Chondrocyte (in vitro differentiated cells): ENCODE data around the gene DAND5. TPM values are rescaled to one million over a fixed set of nuclear protein-coding genes. Genes with fewer than 3 reads are reported as not detected.

ENCODE experiments used
- DNase-seq: peaks from one replicate; pipeline ENCODE4 v3.0.0; 2021; ENCODE audit warnings: mixed read lengths, low spot score
- H3K27ac Mint-ChIP-seq: one replicate; pipeline ENCODE4 v1.8.0; 2021; ENCODE audit warnings: mild to moderate bottlenecking, moderate library complexity, mixed read lengths; ENCODE audit not compliant: unreplicated experiment
- H3K27me3 Mint-ChIP-seq: 2 replicates; pipeline ENCODE4 v1.8.0; 2021; ENCODE audit warnings: low read depth, mixed read lengths
- H3K36me3 Mint-ChIP-seq: 2 replicates; pipeline ENCODE4 v1.8.0; 2021; ENCODE audit warnings: low read depth, mixed read lengths
- H3K4me1 Mint-ChIP-seq: 2 replicates; pipeline ENCODE4 v1.8.0; 2021; ENCODE audit warnings: low read depth, mild to moderate bottlenecking, mixed read lengths
- H3K4me3 Mint-ChIP-seq: one replicate; pipeline ENCODE4 v1.8.0; 2021; ENCODE audit warnings: mild to moderate bottlenecking, moderate library complexity, mixed read lengths; ENCODE audit not compliant: unreplicated experiment
- H3K9me3 Mint-ChIP-seq: 2 replicates; pipeline ENCODE4 v1.8.0; 2021; ENCODE audit warnings: low read depth, mixed read lengths
- CTCF ChIP-seq: fragments of 200-600 bp; sonication (generic); IDR thresholded peaks from 2 replicates; pipeline ENCODE4 v1.5.0; 2021; ENCODE audit warnings: antibody characterized with exemption, mild to moderate bottlenecking, moderate library complexity
- long read RNA-seq: library from polyadenylated mRNA; stranded (forward); transcript quantifications from one replicate; pipeline ENCODE4 v2.0.0, GENCODE V29; 2021
- total RNA-seq: library from RNA; stranded (reverse); gene quantifications from 3 replicates; pipeline ENCODE4 v1.2.1, GENCODE V29; 2021

DAND5 gene, protein sequence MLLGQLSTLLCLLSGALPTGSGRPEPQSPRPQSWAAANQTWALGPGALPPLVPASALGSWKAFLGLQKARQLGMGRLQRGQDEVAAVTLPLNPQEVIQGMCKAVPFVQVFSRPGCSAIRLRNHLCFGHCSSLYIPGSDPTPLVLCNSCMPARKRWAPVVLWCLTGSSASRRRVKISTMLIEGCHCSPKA
- total RNA-seq = 0.36 to 0.57 TPM (median 0.41 TPM) in 3 replicates
- long read RNA-seq, partial matches to known transcripts = 0 of 3 reads
- long read RNA-seq, other reads (novel, unspliced or antisense) = 2 of 3 reads

GRCh38 chr19:12969292-12969988, at the start of gene DAND5:
Gene DAND5, plus strand, starts transcription at chr19:12969576. Its CDS starts 85 bp downstream, at chr19:12969661.
- Mint-ChIP-seq H3K4me1 (peaks cover 23% of the 10 kb centered on the region), H3K27ac (no peak within 1 kb of the TSS), H3K9me3 (no peaks in the 10 kb centered on the region), H3K4me3 (no peak within 1 kb of the TSS), H3K27me3 (no peaks in the 10 kb centered on the region), H3K36me3 (no peaks in the 10 kb centered on the region)
- DNase-seq = no peak
- no peak for TF ChIP-seq CTCF

- Mint-ChIP-seq H3K27me3 (no peaks in the 10 kb centered on the region), H3K36me3 (peaks cover 21% of the 10 kb centered on the region), H3K9me3 (no peaks in the 10 kb centered on the region), H3K27ac (no peak overlapping the region), H3K4me3 (no peak overlapping the region), H3K4me1 (peaks cover 8% of the 10 kb centered on the region)
- no peak for DNase-seq
- TF ChIP-seq CTCF = no peak
Observed at GRCh38 chr19:12921047-12921446, 48.3 kb upstream of the DAND5 start.

GRCh38 chr19:12922959-12923358, 46.4 kb upstream of the DAND5 start:
- peaks cover 8% of the 10 kb centered on the region for H3K4me1 Mint-ChIP-seq
- H3K9me3 Mint-ChIP-seq = no peaks in the 10 kb centered on the region
- no peak overlapping the region for H3K4me3 Mint-ChIP-seq
- no peak overlapping the region for H3K27ac Mint-ChIP-seq
- DNase-seq = no peak
- H3K36me3 Mint-ChIP-seq = peaks cover 27% of the 10 kb centered on the region
- TF ChIP-seq CTCF = no peak
- H3K27me3 Mint-ChIP-seq = no peaks in the 10 kb centered on the region

DNA sequence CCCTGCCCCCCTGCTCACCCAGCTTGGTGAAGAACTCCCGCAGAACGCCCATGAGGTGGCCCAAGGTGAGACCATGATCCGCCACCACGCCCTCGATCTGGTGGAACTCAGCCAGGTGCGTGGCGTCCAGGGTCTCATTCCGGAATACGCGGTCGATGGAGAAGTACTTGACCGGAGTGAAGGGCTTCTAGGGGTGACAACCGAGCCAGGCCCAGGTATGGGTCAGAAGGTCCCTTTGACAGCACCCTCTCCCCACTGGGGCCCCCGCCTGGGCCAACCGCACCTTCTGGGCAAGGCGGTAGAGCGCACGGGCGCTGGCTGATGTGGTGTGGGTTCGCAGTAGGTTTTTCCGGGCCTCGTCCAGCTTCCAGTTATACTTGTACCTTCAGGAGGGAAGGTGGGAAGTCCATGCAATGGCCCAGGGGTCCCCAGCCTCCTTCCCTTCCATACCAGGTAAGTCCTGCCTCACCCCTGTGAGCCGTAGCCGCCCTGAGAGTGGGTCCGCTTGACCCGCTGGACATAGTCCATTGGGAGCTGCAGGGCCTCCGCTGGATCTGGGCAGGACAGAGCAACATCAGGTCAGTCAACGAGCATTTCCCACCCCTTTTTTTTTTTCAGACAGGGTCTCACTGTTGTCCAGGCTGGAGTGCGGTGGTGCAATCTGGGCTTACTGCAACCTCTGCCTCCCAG, 44.6 kb upstream of the DAND5 start:
- TF ChIP-seq CTCF = no peak
- H3K4me3 Mint-ChIP-seq = no peak overlapping the region
- peaks cover 35% of the 10 kb centered on the region for H3K36me3 Mint-ChIP-seq
- no peaks in the 10 kb centered on the region for H3K27me3 Mint-ChIP-seq
- H3K27ac Mint-ChIP-seq = no peak overlapping the region
- no peaks in the 10 kb centered on the region for H3K9me3 Mint-ChIP-seq
- peaks cover 3% of the 10 kb centered on the region for H3K4me1 Mint-ChIP-seq
- DNase-seq = no peak

- Mint-ChIP-seq H3K36me3 (peaks cover 16% of the 10 kb centered on the region), H3K4me1 (peaks cover 17% of the 10 kb centered on the region), H3K4me3 (no peak overlapping the region), H3K27ac (no peak overlapping the region), H3K27me3 (no peaks in the 10 kb centered on the region), H3K9me3 (no peaks in the 10 kb centered on the region)
- no peak for TF ChIP-seq CTCF
- no peak for DNase-seq
Observed at GRCh38 chr19:12930002-12930645, 39.3 kb upstream of the DAND5 start.
